HK-2 (cell line): ENCODE data around the gene RTL9.
"Not testable (repeated sequence)": the region's sequence is repeated elsewhere in the genome, so short reads cannot be mapped to it uniquely, and the experiment has no call there.

Experiments
- DNase-seq: peaks from one replicate; pipeline ENCODE4 v3.0.0-alpha.2; 2018; ENCODE audit not compliant: unreplicated experiment

RTL9 gene

GRCh38 chrX:110406250-110406649 is 47.6 kb downstream of the RTL9 start:
- not testable (repeated sequence) for DNase-seq

- DNase-seq: no peak
Measured at GRCh38 chrX:110406822-110407221, 48.2 kb downstream of the RTL9 start.

GRCh38 chrX:110407910-110408545 is 49.4 kb downstream of the RTL9 start:
- peak; percentile 55 for DNase-seq
